Neural cell (in vitro differentiated cells): ENCODE results near the gene ARID1A. TPM values are rescaled to one million over a fixed set of nuclear protein-coding genes. Genes with fewer than 3 reads are reported as not detected.

Source experiments
- H2AFZ ChIP-seq: fragments of 200-600, 300-800 bp; sonication (generic), shearing (Covaris generic); 2 replicates; pipeline ENCODE4 v1.6.0; 2014; ENCODE audit warnings: low read depth, mild to moderate bottlenecking, antibody characterized with exemption, low read length, moderate library complexity
- H3F3A ChIP-seq: fragments of 200-600 bp; shearing (Covaris generic); 2 replicates; pipeline ENCODE4 v1.6.1; 2016; ENCODE audit warnings: mild to moderate bottlenecking, moderate library complexity, mixed read lengths, antibody characterized with exemption, low read length; ENCODE audit not compliant: insufficient read depth, poor library complexity, severe bottlenecking
- H3K27ac ChIP-seq: fragments of 200-600, 300-800 bp; sonication (generic), shearing (Covaris generic); 2 replicates; pipeline ENCODE4 v1.5.1; 2014; ENCODE audit warnings: mild to moderate bottlenecking, low read length, moderate library complexity
- H3K27me3 ChIP-seq: fragments of 300-800, 200-600 bp; sonication (generic), shearing (Covaris generic); 2 replicates; pipeline ENCODE4 v1.6.0; 2014; ENCODE audit warnings: mild to moderate bottlenecking, low read depth, low read length, moderate library complexity; ENCODE audit not compliant: insufficient read depth
- H3K36me3 ChIP-seq: fragments of 300-800, 200-600 bp; sonication (generic), shearing (Covaris generic); 2 replicates; pipeline ENCODE4 v1.5.1; 2014; ENCODE audit warnings: mild to moderate bottlenecking, antibody characterized with exemption, low read length, moderate library complexity; ENCODE audit not compliant: insufficient read depth
- H3K4me2 ChIP-seq: fragments of 300-800, 200-600 bp; sonication (generic), shearing (Covaris generic); 2 replicates; pipeline ENCODE4 v1.6.0; 2014; ENCODE audit warnings: mild to moderate bottlenecking, low read length
- H3K4me3 ChIP-seq: fragments of 300-800, 200-600 bp; sonication (generic), shearing (Covaris generic); 2 replicates; pipeline ENCODE4 v1.5.1; 2014; ENCODE audit warnings: mild to moderate bottlenecking, low read length, moderate library complexity
- H3K79me2 ChIP-seq: fragments of 200-600 bp; shearing (Covaris generic); replicated peaks from 2 replicates; pipeline ENCODE4 v1.6.0; 2014; ENCODE audit warnings: mild to moderate bottlenecking, low read length, moderate library complexity; ENCODE audit not compliant: insufficient read depth
- H3K9ac ChIP-seq: fragments of 300-800, 200-600 bp; sonication (generic), shearing (Covaris generic); 2 replicates; pipeline ENCODE4 v1.6.1; 2016; ENCODE audit warnings: mild to moderate bottlenecking, low read length, mixed read lengths
- H3K9me2 ChIP-seq: fragments of 200-600 bp; shearing (Covaris generic); 2 replicates; pipeline ENCODE4 v1.6.1; 2016; ENCODE audit warnings: mild to moderate bottlenecking, low read length, mixed read lengths; ENCODE audit not compliant: insufficient read depth
- H3K9me3 ChIP-seq: fragments of 200-600, 300-800 bp; sonication (generic), shearing (Covaris generic); 2 replicates; pipeline ENCODE4 v1.6.1; 2016; ENCODE audit warnings: mild to moderate bottlenecking, mixed run types, low read length, moderate library complexity, mixed read lengths
- H4K20me1 ChIP-seq: fragments of 200-600 bp; shearing (Covaris generic); 2 replicates; pipeline ENCODE4 v1.6.1; 2016; ENCODE audit warnings: mild to moderate bottlenecking, mixed run types; ENCODE audit not compliant: insufficient read depth
- CTCF ChIP-seq: fragments of 450-650 bp; IDR thresholded peaks from 2 replicates; pipeline ENCODE4 v1.5.1; 2014; ENCODE audit warnings: antibody characterized with exemption, mild to moderate bottlenecking, moderate library complexity; ENCODE audit not compliant: poor library complexity, severe bottlenecking
- EP300 ChIP-seq: fragments of 450-650 bp; conservative IDR thresholded peaks from 2 replicates; pipeline ENCODE4 v1.6.1; 2014; ENCODE audit warnings: antibody characterized with exemption, mild to moderate bottlenecking, moderate library complexity; ENCODE audit not compliant: poor library complexity, severe bottlenecking
- EZH2 ChIP-seq: fragments of 200-600, 300-800 bp; shearing (Covaris generic), sonication (generic); IDR thresholded peaks from 2 replicates; pipeline ENCODE4 v1.6.1; 2014; ENCODE audit warnings: antibody characterized with exemption, low read length, borderline replicate concordance, mild to moderate bottlenecking; ENCODE audit not compliant: insufficient read depth, poor library complexity, severe bottlenecking
- MXI1 ChIP-seq: fragments of 450-650 bp; conservative IDR thresholded peaks from 2 replicates; pipeline ENCODE4 v1.6.1; 2014; ENCODE audit warnings: antibody characterized with exemption, mild to moderate bottlenecking; ENCODE audit not compliant: poor library complexity, severe bottlenecking
- POLR2AphosphoS5 ChIP-seq: IDR thresholded peaks from 2 replicates; pipeline ENCODE4 v1.6.1; 2012
- RAD21 ChIP-seq: fragments of 450-650 bp; conservative IDR thresholded peaks from 2 replicates; pipeline ENCODE4 v1.6.1; 2014; ENCODE audit warnings: antibody characterized with exemption, mild to moderate bottlenecking, moderate library complexity
- REST ChIP-seq: IDR thresholded peaks from 2 replicates; pipeline ENCODE4 v1.6.1; 2012; ENCODE audit warnings: borderline replicate concordance
- SMC3 ChIP-seq: fragments of 450-650 bp; conservative IDR thresholded peaks from 2 replicates; pipeline ENCODE4 v1.6.1; 2014; ENCODE audit warnings: antibody characterized with exemption, mild to moderate bottlenecking, moderate library complexity; ENCODE audit not compliant: poor library complexity
- TAF1 ChIP-seq: IDR thresholded peaks from 2 replicates; pipeline ENCODE4 v1.6.1; 2012; ENCODE audit warnings: low read depth
- polyA plus RNA-seq: library from polyadenylated mRNA; depleted of rRNA; stranded (reverse); fragments of >200 nt; gene quantifications from 2 replicates; pipeline ENCODE4 v1.2.3, GENCODE V29; 2014

The ARID1A gene
- polyA plus RNA-seq, 1 donor from 2014 or later, result 13.2 TPM

- no peak overlapping the region for H3K27ac ChIP-seq
- H4K20me1 ChIP-seq, result peaks cover 5% of the 10 kb centered on the region
- no peak overlapping the region for H3K9ac ChIP-seq
Observed at GRCh38 chr1:26761217-26761616, 65.4 kb downstream of the ARID1A start.

GRCh38 chr1:26767714-26768113, 71.9 kb downstream of the ARID1A start:
- no peaks in the 10 kb centered on the region for H3K9me3 ChIP-seq
- H3F3A ChIP-seq, result no peaks in the 10 kb centered on the region
- no peaks in the 10 kb centered on the region for H4K20me1 ChIP-seq
- no peaks in the 10 kb centered on the region for H3K27me3 ChIP-seq
- H3K79me2 ChIP-seq, result peaks cover 3% of the 10 kb centered on the region
- no peak overlapping the region for H3K9ac ChIP-seq
- no peak overlapping the region for H3K4me3 ChIP-seq
- H3K9me2 ChIP-seq, result no peaks in the 10 kb centered on the region
- H3K4me2 ChIP-seq, result no peak overlapping the region
- no peak overlapping the region for H2AFZ ChIP-seq
- H3K36me3 ChIP-seq, result peaks cover 32% of the 10 kb centered on the region
- no peak overlapping the region for H3K27ac ChIP-seq
- TF ChIP-seq REST, result no peak
- no peak for TF ChIP-seq RAD21
- no peak for TF ChIP-seq MXI1
- no peak for TF ChIP-seq EZH2
- no peak for TF ChIP-seq CTCF
- TF ChIP-seq TAF1, result no peak
- no peak for TF ChIP-seq POLR2AphosphoS5

More at GRCh38 chr1:26761217-26761616, 65.4 kb downstream of the ARID1A start:
- Histone ChIP-seq H3K36me3 (peaks cover 11% of the 10 kb centered on the region), H3K27me3 (no peaks in the 10 kb centered on the region), H3K9me2 (no peaks in the 10 kb centered on the region), H2AFZ (no peak overlapping the region), H3K4me3 (no peak overlapping the region), H3F3A (no peaks in the 10 kb centered on the region), H3K4me2 (no peak overlapping the region), H3K79me2 (peaks cover 31% of the 10 kb centered on the region), H3K9me3 (no peaks in the 10 kb centered on the region)
- no peak for TF ChIP-seq REST
- no peak for TF ChIP-seq CTCF
- TF ChIP-seq SMC3, result no peak
- no peak for TF ChIP-seq POLR2AphosphoS5
- no peak for TF ChIP-seq RAD21
- TF ChIP-seq EZH2, result no peak
- TF ChIP-seq TAF1, result no peak
- TF ChIP-seq EP300, result no peak
